HG03103 (cell line): ENCODE results near the gene TSPAN14.
"Not testable (repeated sequence)": the region's sequence is repeated elsewhere in the genome, so short reads cannot be mapped to it uniquely, and the experiment has no call there.

Source experiments
- ATAC-seq: cut with Tn5 transposase; IDR thresholded peaks from one replicate; pipeline ENCODE4 v1.9.1; 2021; ENCODE audit warnings: low read depth; ENCODE audit not compliant: unreplicated experiment

TSPAN14 gene, protein sequence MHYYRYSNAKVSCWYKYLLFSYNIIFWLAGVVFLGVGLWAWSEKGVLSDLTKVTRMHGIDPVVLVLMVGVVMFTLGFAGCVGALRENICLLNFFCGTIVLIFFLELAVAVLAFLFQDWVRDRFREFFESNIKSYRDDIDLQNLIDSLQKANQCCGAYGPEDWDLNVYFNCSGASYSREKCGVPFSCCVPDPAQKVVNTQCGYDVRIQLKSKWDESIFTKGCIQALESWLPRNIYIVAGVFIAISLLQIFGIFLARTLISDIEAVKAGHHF

DNA sequence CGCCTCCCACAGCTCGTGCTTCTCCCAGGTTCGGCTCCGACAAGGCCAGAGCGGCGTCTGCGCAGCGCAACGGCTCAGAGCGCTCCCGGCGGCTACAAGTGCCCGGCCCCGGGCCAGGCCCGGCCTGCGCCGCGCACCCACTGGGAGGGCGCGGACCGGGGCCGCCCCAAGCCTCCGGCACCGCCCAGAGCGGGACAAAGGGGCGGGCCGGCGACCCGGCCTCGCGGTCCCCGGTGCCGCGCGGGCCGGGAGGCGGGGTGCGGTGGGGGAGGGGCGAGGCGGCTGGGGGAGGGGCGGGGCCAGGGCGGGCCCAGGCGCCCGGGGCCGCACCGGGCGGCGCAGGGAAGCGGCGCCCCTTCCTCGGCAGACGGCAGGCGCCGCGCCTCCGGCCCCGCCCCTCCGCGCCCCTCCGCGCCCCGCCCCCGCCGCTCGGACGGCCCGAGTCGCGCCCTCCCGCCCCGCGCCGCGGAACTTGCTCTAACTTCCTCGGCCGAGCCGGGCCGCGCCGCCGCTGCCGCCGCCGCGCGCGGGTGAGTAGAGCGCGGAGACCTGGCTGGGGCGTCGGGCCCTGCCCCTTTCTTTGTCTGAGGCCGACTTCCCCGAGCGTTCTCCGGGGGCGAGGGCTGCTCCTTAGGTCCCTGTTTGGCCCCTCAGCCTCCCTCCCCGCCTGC is at the start of gene TSPAN14:
Gene TSPAN14, plus strand, starts transcription at position 469 of the 671 bp plus-strand sequence. CDS start 34,924 bp downstream, outside the sequence.
- ATAC-seq, result peak; percentile 49

DNA sequence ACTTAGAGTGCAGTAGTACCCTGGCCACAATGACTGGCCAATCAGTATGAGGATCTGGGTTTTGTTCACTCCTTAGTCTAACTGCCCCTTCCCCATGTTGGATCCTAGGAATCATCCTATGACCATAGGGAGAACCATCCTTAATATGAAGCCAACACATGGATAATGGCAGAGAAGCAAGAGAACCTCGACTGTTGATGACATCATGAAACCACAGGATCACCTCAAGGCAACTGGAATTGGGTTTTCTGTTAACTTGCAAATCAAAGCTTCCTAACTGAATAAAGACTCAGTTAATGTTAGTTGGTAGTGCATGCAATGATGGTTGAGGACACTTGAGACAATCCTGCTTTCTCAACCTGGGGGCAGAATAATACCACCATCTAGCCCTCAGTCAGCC is 49.1 kb upstream of the TSPAN14 start:
- no peak for ATAC-seq

DNA sequence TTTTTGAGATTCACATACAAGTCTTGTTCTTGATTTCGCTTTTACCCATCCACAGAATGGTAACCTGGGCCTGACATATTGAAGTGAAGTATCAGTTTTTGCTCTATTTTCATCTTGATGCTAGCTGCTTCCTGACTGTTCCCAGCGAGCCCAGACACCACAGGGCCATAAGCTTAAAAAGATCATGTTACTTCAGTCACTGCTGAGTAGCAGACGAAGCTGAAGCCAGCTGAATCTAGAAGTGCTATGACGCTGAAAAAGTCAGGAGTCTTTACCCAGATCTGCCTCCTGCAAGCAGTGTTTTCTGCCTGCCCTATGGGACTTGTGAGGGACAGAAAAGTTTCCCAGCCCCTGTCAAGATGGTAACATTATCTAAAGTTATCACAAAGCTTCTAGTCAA is 48.5 kb upstream of the TSPAN14 start:
- ATAC-seq, result no peak

DNA sequence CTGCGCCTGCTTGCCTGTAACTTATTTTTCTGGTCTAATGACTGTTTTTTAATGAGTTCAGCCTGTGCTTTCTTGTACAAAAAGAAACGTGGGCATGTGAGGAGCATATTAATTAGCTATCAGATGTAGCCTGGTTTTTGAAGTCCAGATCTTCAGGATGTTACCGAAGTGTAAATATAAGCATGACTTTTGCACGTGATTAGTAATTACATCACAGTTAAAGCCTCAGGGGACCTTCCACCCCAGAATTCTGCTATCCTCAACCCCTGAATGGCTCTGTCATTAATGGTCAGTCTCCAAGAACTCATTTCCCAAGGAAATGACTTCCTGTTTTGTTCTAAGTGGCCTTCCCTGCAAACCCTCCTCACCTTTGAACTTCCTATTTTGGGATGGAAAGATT is 47.9 kb upstream of the TSPAN14 start:
- ATAC-seq, result no peak

DNA sequence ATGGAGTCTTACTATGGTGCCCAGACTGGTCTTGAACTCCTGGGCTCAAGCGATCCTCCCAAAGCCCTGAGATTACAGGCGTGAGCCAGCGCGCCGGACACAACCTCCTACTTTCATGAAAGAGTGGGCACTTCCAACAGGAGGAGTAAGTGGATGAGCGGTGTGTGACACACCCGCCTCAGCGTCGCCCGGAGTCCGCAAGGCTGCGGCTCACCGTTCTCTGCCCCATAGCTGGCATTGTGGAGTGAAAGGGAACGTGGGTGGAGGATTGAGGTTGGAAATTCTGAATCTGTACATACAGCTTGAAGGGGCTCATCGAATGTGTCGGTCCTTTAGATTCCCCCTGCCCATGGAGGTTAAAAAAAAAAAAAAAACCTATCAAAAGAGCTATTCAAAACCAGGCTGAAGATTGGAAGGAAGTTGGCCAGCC is 46.3 kb upstream of the TSPAN14 start:
- peak; percentile 17 for ATAC-seq

DNA sequence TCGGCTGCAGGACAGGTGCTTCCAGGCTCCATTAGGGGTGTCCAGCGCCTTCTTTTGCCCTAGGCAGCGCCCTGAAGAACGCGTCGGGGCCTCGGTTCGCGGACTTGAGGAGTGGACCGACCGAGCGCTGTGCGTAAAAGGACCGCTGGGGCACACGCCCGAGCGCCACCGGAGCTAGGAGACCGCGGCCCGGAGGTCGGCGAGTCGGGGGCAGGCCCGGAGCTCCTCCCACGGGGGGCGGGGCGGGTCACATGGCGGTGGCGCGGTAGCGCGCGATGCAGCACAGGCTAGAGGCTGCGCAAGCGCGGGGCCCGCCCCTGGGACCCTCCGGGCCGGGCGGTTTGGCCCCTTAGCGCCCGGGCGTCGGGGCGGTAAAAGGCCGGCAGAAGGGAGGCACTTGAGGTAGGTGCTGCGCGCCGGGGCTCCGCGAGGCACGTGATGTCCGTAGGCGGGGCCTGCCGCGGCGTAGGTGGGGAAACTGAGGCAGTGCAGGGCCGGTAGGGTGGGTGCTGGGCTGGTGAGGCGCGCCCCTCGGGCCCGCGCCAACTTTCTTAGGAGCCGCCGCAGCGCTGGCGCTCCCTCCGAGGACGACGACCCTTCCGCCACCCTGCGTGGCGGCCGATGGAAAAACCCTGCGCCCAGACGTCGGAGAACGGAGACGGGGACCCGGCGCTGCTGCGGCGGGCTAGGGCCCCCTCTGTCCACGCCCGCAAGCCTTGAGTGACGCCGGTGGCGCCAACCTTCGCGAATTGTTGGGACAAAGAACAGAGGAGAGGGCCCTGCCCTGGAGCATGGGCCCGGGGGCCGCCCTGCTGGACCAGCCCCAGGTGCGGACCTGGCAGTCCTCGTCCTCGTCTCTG is 45.6 kb upstream of the TSPAN14 start, which contains the start of gene PRXL2A:
Gene PRXL2A, plus strand, starts transcription at position 310 of the 860 bp plus-strand sequence. CDS start 11,917 bp downstream, outside the sequence.
- ATAC-seq, result peak; percentile 93

DNA sequence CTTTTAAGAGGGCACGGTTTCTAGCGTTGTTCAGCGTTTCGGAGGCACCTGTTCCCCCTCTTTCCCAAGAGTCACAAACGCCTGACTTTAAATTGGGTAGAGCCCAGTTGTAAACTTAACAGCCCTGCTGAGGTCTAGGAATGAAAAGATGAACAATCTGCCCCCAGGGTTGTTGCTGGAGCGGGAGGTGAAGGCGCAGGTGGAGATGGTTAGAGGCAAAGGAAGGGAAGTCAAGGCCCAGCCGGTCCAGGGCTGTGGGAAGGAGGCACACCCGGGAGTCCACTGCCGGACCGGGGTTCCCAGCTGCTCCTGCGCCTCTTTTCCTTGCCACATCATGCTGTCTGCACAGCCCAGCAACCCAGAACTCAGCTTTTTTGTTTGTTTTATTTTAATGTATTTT is 45.0 kb upstream of the TSPAN14 start:
- ATAC-seq, result no peak

DNA sequence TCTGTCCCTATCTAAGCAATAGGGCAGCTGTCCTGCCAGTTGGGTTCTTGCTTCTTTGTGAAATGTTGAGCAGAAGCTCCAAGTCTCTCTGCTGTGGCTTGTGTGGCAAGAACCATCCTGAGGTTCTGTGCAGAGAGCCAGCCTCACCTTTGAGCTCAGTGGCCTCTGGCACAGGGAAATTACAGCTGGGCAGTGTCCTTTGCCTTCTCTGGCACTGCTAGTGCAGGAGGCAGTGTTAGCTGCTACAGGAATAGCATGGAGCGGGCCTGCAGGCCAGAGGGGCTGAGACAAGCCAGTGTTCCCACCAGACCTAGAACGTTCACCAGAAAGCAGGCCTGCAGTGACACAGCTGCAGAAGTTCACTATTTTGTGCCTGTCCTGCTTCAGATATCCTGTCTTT is 44.0 kb upstream of the TSPAN14 start:
- no peak for ATAC-seq

DNA sequence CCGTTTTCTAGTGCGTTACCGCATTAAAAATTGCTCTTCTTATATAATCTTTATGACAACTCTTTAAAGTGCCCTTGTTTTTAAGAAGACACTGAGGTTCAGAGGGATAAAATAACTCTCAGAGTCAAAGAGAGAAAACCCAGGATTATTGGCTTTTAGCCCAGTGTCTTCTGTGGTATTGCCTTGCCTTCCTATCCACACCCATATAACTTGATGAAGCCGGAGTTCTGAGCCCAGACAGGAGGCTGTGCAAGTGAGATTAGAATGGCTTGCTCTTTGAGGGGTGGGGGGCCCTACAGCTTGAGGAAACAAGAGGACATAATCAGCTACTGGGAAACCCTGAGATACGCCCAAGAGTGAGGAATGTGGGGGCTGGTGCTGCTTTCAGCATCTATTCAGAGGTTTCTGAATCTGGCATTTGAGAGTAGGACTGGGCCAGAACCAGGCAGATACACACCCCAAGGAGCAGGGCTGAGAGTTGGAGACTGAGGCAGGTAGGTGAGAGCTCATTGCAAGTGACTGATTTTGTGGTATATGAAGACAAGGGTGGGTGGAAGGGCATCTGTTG is 43.4 kb upstream of the TSPAN14 start:
- ATAC-seq, result no peak

DNA sequence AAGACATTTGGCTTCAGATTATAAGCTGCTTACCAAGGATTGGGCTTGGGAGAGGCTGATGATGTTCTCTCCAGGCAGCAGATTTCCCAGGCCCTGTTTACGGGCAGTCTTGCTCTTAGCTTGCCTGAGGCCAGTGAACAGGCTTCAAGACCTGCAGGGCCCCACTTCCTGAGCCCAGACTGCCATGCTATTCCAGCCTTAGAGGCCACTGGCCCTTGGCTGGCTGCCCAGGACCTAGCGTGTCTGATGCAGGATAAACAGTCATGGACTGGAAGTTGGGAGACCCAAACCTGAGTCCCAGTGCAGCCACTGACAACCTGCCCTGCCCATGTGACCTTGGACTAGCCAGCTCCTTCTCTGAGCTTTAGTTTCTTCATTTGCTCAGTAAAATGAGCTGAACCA is 42.8 kb upstream of the TSPAN14 start:
- no peak for ATAC-seq

DNA sequence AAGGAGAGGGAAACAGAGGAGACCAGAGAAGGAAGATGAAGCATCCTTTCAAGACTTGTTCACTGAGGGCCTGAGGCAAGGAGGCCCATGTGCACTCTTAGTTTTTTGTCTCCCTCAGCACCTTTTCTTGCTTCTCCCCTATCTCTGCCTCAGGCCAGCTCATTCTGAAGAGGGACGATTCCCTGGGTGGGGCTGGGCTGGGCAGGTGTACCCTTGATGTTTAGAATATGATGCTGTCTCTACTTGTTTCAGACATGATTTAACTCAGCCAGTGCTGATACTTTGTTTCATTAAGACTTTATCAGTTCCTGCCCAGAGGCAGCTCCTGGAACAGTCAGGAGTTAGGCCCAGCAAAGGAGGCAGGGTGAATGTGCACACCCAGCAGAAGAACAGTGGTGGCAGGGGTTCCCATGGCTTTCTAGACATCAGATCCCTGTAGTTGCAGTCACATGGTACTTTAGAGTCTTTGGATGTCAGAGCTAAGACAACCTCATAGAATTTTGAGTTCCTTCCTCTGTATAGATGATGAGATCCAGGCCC is 42.4 kb upstream of the TSPAN14 start:
- no peak for ATAC-seq

DNA sequence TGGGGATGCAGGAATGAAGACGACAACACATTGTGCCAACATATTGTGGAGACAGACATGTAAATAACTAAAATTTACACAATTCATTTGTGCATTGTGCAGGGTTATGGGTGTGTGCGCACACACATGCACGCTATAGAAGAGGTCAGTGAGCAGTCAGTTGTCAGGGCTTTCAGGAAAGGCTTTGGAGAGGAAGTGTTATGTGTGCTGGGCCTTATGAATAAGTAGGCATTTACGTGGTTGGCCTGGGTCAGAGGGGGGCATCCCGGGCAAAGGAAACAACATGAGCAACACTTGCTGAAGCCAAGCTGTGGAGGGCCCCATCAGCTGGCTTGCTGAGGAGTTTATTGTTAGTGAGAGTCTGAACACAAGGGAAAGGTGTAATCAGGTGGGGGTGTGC is 41.6 kb upstream of the TSPAN14 start:
- no peak for ATAC-seq

DNA sequence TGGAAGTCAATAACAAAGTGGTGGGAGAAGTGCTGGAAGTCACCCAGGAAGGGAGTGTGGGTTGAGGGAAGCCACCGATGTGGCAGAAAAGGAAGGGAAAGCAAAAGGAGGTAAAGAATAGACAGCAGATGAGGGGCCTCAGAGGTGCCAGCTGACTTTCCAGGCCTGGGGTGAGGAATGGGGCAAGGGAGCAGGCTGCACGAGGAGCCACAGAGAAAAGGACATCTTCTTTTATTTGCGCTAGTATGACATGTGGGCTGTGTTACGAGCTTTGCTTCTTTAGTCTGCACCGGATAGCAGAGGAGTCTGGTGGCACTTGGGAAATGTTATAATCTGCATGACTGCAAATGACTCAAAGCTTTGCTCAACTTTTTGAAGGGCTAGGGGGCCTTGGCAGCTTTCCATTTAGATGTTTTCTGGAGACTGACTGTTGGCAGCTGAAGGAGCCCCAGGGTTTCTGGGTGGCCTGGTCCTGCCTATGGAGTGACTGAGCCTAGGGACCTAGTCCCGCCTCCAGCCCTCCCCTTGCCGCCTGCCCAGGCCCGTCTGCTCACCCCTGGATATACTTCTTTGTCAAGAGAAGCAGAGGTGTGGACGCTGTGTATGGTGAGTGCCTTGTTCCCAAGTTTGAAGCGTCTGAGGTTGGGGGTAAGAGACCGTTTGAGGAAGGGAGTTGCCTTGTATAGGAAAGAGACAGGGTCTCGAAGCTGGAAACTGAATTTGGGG is 40.7 kb upstream of the TSPAN14 start:
- ATAC-seq, result no peak

DNA sequence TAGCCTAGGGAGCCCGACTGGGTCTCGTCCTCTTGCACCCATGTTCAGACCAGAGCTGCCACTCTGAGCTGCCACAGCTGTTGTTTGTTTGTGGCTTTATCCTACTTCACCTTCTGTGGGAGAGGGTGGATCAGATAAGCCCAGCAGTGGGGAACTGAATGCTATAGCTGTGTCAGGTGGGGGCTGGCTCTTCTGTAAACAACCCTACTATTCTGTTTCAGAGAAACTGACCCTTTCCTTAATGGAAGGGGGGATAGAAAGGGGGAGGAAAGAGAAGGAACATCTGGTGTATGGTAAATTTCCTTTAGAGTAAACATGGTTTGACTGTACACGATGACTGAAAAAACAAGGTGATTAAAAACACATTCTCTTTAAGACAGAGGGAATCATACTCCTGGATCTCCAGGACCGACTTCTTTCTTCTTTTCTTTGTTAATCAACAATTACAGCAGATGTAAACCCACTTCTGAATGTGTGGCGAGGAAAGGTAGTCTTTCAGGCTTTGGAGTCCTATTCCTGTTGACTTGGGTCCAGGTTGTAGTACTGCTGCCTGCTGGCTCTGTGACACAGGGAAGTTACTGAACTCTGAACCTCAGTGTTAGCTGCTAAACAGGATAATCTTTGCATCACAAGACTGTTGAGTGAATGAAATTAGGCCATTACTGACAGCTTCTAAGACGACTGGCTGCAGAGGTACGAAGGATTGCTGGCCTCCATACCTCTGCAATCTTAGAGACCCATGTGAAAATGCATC is 39.8 kb upstream of the TSPAN14 start:
- no peak for ATAC-seq

DNA sequence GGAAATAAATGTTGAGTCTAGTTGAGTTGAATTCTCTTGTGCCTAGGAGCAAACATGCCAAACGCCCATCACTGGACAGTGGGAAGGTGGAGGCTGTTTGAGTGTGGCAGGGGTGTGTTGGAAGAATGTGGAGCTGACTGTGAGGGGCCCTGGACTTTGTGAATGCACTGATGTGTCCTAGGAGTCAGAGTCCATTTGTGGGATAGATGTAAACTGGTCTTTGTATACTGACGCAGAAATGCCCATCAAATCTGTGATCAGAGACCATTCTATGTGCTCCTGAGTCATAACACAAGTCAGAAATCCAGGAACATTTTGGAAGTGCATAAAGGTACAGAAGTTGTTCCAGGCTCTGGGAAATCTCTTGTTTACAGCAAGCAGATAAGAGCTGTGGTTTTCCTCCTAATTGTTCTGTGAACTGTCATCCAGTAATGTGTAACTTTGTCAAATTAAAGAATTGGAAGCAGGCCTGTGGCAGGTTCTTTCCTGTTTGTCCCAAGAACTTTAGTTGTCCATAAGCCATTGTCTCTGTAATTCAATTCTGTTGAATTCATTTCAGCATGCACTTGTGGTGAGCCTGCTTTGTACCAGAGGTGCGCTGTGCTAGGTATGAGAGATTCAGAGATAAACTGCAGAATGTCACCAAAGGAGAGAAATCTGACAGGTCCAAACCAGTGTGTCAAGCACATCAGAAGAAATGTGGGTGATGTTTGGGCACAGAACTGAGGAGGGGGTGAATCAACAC is 38.2 kb upstream of the TSPAN14 start:
- no peak for ATAC-seq

DNA sequence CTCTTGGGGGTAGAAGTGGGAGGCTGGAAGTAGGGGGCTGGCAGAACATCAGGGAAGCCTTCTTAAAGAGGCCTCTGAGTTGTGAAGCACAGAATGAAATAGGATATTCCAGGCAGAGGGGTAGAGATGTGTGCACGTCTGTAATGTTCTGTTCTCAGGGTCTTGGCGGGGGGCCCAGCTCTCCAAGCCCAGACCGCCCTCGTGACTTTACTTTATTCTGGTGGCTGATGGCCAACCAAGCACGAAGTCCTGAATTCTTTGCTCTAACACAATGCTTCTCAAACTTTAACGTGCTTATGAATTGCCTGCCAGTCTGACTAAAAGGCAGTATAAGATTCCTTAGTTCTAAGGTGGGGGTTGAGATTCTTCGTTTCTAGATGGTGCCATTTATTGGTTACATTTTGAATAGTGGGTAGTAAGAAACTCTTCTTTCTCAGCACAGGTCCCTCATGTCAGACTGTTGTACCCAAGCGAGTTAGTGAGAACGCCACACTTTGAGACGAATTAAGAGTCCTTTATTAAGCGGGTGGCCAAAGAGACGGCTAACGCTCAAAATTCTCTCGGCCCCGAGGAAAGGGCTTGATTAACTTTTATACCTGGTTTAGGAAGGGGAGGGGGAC is 37.5 kb upstream of the TSPAN14 start:
- no peak for ATAC-seq

DNA sequence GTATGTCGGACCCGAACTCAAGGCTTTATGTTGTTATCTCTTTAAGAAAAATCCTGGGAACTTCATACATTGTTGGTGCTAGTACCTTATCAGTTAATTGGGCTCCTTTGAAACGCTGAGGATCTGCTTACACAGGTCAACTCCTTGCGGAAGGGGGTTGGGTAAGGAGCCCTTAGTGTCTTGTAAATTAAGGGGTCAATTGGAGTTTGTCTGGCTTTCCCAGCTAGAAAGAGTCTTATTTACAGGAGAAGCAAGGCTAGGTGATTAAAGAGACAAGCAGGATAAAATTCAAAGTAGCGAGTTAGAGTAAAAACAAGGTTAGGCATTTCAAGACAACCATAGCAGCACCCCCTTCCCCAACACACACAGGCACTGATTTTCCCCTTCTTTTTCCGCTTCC is 36.9 kb upstream of the TSPAN14 start:
- not testable (repeated sequence) for ATAC-seq

DNA sequence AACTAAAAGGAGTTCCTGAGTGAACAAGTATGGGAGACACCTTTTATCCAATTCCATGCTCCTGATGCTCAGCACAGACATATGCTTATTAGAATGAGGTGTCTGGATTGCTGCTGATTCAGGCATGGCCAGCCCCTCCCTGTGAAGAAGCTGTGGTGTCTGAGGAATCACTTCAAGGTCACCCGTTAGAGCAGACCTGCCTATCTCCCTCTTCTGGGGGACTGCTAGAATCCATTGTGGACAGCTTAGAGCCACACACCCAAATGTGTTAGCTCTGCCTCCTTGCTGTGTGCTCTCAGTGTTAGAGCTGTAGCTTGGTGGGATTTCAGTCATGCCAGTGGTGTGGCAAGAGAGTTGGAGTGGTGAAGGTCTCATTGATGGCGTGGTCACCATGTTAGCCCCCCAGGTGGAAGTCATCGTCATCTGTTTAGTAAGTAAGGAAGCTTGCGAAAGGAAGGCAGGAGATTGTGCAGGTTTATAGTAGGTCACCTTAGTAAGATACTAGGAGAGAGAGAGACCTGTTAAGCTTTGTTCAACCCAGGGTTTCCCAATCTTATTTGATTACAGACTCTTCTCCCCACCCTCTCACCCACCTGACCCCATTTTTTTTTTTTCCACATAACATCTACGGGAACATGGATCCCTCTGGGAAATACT is 32.9 kb upstream of the TSPAN14 start:
- peak; percentile 34 for ATAC-seq
